PC-9 (cell line): ENCODE measurements around the gene SMOC2. TPM values are rescaled to one million over a fixed set of nuclear protein-coding genes. Genes with fewer than 3 reads are reported as not detected.

Source experiments
- BruUV-seq: library from RNA; stranded (reverse); fragments of 400-500 nt; replicated peaks from 2 replicates; lab custom pipeline; 2021; lab: Mats Ljungman, UMichigan
- CTCF ChIA-PET: fragments of 300-600 bp; sonication (Branson Sonifier 250); formaldehyde crosslinking; loops from one replicate; lab custom pipeline; 2022; ENCODE audit warnings: antibody characterized with exemption; lab: Charles Lee
- POLR2A ChIA-PET: fragments of 300-600 bp; sonication (Branson Sonifier 250); formaldehyde crosslinking; loops from one replicate; lab custom pipeline; 2022; ENCODE audit warnings: antibody characterized with exemption; ENCODE audit not compliant: unreplicated experiment; lab: Charles Lee
- DNase-seq, 2 experiments: peaks; one replicate each; pipeline versions ENCODE4 v3.0.0 to v3.0.0-alpha.2; 2015 to 2022; ENCODE audit warnings: mixed read lengths in 1 of 2
- H2AFZ ChIP-seq: fragments of 200-600 bp; sonication (generic); 2 replicates; pipeline ENCODE4 v1.8.1; 2017; ENCODE audit warnings: antibody characterized with exemption
- H3F3A ChIP-seq: fragments of 200-600 bp; sonication (generic); 2 replicates; pipeline ENCODE4 v1.8.1; 2017; ENCODE audit warnings: antibody characterized with exemption, mild to moderate bottlenecking, low read depth; ENCODE audit not compliant: insufficient read depth
- H3K27ac ChIP-seq: fragments of 200-600 bp; sonication (generic); 2 replicates; pipeline ENCODE4 v1.6.1; 2016; ENCODE audit warnings: mixed run types
- H3K27me3 ChIP-seq: fragments of 200-600 bp; sonication (generic); 2 replicates; pipeline ENCODE4 v1.6.1; 2016; ENCODE audit warnings: low read depth, mixed run types; ENCODE audit not compliant: insufficient read depth
- H3K36me3 ChIP-seq: fragments of 200-600 bp; sonication (generic); 2 replicates; pipeline ENCODE4 v1.6.1; 2016; ENCODE audit warnings: low read depth, mixed run types
- H3K4me1 ChIP-seq: fragments of 200-600 bp; sonication (generic); replicated peaks from 2 replicates; pipeline ENCODE4 v1.6.1; 2016; ENCODE audit warnings: mixed run types; ENCODE audit not compliant: insufficient read depth
- H3K4me2 ChIP-seq: fragments of 200-600 bp; sonication (generic); 2 replicates; pipeline ENCODE4 v1.6.1; 2017; ENCODE audit warnings: mixed run types
- H3K4me3 ChIP-seq: fragments of 200-600 bp; sonication (generic); 2 replicates; pipeline ENCODE4 v1.6.1; 2016; ENCODE audit warnings: mixed run types
- H3K79me2 ChIP-seq: fragments of 200-600 bp; sonication (generic); 2 replicates; pipeline ENCODE4 v1.6.1; 2017; ENCODE audit warnings: low read depth, mixed run types
- H3K9me2 ChIP-seq: fragments of 200-600 bp; sonication (generic); 2 replicates; pipeline ENCODE4 v1.8.1; 2017; ENCODE audit warnings: mild to moderate bottlenecking; ENCODE audit not compliant: insufficient read depth
- H3K9me3 ChIP-seq: fragments of 200-600 bp; sonication (generic); 2 replicates; pipeline ENCODE4 v1.8.1; 2016; ENCODE audit warnings: low read depth; ENCODE audit not compliant: insufficient read depth
- H4K20me1 ChIP-seq: fragments of 200-600 bp; sonication (generic); 2 replicates; pipeline ENCODE4 v1.8.1; 2017; ENCODE audit not compliant: insufficient read depth
- EZH2 ChIP-seq: fragments of 200-600 bp; sonication (generic); IDR thresholded peaks from 2 replicates; pipeline ENCODE4 v1.8.0; 2017; ENCODE audit warnings: antibody characterized with exemption, low read depth
- intact Hi-C: fragments of 100-400 bp; cut with micrococcal nuclease; formaldehyde crosslinking; loops from one replicate; pipeline ENCODE4 v1.10.0; 2022; ENCODE audit not compliant: unreplicated experiment
- total RNA-seq: library from RNA; stranded (reverse); gene quantifications from 2 replicates; pipeline ENCODE4 v1.2.3, GENCODE V29; 2021
- TF ChIP-seq, protein P1 (sequence below): fragments of 200-600 bp; sonication (generic); conservative IDR thresholded peaks from 2 replicates; pipeline ENCODE4 v1.6.1; 2017; ENCODE audit warnings: mixed run types, antibody characterized with exemption, mild to moderate bottlenecking, moderate library complexity

The SMOC2 gene
- total RNA-seq, 1 experiment from 2014 or later, result not detected

DNA sequence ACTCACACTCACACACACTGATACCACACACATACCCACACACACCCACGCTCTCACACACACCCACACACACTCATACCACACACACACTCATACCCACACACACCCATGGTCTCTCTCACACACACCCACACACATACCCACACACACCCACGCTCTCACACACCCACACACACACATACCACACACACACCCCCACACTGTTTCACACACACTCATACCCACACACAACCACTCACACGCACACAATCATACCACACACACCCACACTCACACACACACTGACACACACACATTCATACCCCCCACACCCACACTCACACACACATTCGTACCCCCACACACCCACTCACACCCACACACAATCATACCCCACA is 158.1 kb downstream of the SMOC2 start:
- POLR2A ChIA-PET, result no interaction called here
- no peak for TF ChIP-seq EZH2
- TF ChIP-seq, protein P1, sequence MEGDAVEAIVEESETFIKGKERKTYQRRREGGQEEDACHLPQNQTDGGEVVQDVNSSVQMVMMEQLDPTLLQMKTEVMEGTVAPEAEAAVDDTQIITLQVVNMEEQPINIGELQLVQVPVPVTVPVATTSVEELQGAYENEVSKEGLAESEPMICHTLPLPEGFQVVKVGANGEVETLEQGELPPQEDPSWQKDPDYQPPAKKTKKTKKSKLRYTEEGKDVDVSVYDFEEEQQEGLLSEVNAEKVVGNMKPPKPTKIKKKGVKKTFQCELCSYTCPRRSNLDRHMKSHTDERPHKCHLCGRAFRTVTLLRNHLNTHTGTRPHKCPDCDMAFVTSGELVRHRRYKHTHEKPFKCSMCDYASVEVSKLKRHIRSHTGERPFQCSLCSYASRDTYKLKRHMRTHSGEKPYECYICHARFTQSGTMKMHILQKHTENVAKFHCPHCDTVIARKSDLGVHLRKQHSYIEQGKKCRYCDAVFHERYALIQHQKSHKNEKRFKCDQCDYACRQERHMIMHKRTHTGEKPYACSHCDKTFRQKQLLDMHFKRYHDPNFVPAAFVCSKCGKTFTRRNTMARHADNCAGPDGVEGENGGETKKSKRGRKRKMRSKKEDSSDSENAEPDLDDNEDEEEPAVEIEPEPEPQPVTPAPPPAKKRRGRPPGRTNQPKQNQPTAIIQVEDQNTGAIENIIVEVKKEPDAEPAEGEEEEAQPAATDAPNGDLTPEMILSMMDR, result no peak

DNA sequence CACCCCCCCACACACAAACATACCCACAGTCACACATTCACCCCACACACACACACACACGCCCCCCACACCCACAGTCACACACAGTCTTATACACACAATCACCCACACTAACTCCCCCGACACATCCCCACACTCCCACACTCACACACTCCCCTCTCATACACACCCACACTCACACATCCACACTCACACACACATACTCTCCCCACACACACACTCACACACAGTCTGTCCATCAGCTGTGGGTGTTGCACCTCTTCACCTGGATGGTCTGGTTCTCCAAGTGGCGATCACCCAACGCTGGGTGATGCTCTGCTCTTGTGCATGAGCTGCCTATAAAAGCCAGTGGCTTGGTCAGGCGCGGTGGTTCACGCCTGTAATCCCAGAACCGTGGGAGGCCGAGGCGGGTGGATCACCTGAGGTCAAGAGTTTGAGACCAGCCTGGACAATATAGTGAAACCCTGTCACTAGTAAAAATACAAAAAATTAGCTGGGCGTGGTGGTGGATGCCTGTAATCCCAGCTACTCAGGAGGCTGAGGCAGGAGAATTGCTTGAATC is 158.9 kb downstream of the SMOC2 start:
- intact Hi-C loops, result no loop called here
- no peaks in the 10 kb centered on the region for H3K4me1 ChIP-seq
- BruUV-seq, result no TSS peak
- H3K27ac ChIP-seq, result no peak overlapping the region
- ChIA-PET CTCF (no interaction called here), POLR2A (no interaction called here)
- no peaks in the 10 kb centered on the region for H3K36me3 ChIP-seq
- no peak overlapping the region for H3K4me2 ChIP-seq
- TF ChIP-seq, protein P1, result no peak
- TF ChIP-seq EZH2, result no peak
- no peaks in the 10 kb centered on the region for H3F3A ChIP-seq
- H3K9me3 ChIP-seq, result no peaks in the 10 kb centered on the region
- peaks cover 54% of the 10 kb centered on the region for H3K27me3 ChIP-seq
- H4K20me1 ChIP-seq, result no peaks in the 10 kb centered on the region
- no peak for DNase-seq
- H3K4me3 ChIP-seq, result no peak overlapping the region
- H3K79me2 ChIP-seq, result no peaks in the 10 kb centered on the region
- H3K9me2 ChIP-seq, result no peaks in the 10 kb centered on the region
- H2AFZ ChIP-seq, result no peak overlapping the region

More for the DNA sequence above, 158.1 kb downstream of the SMOC2 start:
- DNase-seq, result no peak
- CTCF ChIA-PET, result no interaction called here
- no peak overlapping the region for H3K4me3 ChIP-seq
- H3K4me1 ChIP-seq, result no peaks in the 10 kb centered on the region
- no peaks in the 10 kb centered on the region for H3F3A ChIP-seq
- intact Hi-C loops, result no loop called here
- BruUV-seq, result no TSS peak
- H3K27ac ChIP-seq, result no peak overlapping the region
- no peak overlapping the region for H3K4me2 ChIP-seq
- H4K20me1 ChIP-seq, result no peaks in the 10 kb centered on the region
- no peaks in the 10 kb centered on the region for H3K36me3 ChIP-seq
- H2AFZ ChIP-seq, result no peak overlapping the region
- H3K9me3 ChIP-seq, result no peaks in the 10 kb centered on the region
- H3K79me2 ChIP-seq, result no peaks in the 10 kb centered on the region
- peaks cover 46% of the 10 kb centered on the region for H3K27me3 ChIP-seq
- no peaks in the 10 kb centered on the region for H3K9me2 ChIP-seq

DNA sequence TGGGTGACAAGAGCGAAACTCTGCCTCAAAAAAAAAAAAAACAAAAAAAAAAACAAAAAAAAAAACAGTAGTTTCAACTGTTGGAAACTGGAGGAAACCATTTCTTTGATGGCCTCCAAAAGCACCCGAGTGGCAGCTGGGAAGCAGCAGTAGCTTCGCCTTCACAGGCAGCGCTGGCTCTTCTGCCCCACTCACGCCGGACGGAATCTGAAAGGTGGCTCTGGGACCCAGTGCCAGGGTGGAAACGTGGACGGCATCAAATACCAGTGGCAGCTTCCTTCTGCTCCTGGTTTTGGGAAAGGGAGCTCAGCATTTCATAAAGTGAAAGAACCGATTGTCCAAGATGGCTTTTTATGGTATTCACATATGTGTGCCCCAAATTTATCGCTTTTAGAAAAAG is 159.4 kb downstream of the SMOC2 start:
- H3K9me3 ChIP-seq, result no peaks in the 10 kb centered on the region
- BruUV-seq, result no TSS peak

More for the DNA sequence above, 159.4 kb downstream of the SMOC2 start:
- CTCF ChIA-PET, result no interaction called here
- no peak overlapping the region for H3K4me2 ChIP-seq
- intact Hi-C loops, result no loop called here
- TF ChIP-seq EZH2, result no peak
- TF ChIP-seq, protein P1, result no peak
- no peak for DNase-seq
- no peaks in the 10 kb centered on the region for H4K20me1 ChIP-seq
- H3K4me1 ChIP-seq, result no peaks in the 10 kb centered on the region
- no peaks in the 10 kb centered on the region for H3K79me2 ChIP-seq
- H3K9me2 ChIP-seq, result no peaks in the 10 kb centered on the region
- POLR2A ChIA-PET, result no interaction called here
- H3K27ac ChIP-seq, result no peak overlapping the region
- H3K4me3 ChIP-seq, result no peak overlapping the region
- no peaks in the 10 kb centered on the region for H3F3A ChIP-seq
- no peak overlapping the region for H2AFZ ChIP-seq
- peaks cover 54% of the 10 kb centered on the region for H3K27me3 ChIP-seq
- H3K36me3 ChIP-seq, result no peaks in the 10 kb centered on the region
